ENCODE data around the gene EMC1.
"Not testable (repeated sequence)": the region's sequence is repeated elsewhere in the genome, so short reads cannot be mapped to it uniquely, and the experiment has no call there.

The EMC1 gene

GRCh38 chr1:19216585-19216984, 34.7 kb downstream of the EMC1 start:
- not testable (repeated sequence) for DNase-seq (ENCODE audit: low read depth in 2 of 2)

- no peak for DNase-seq (ENCODE audit: low read depth in 2 of 2)
These were observed 37.7 kb downstream of the EMC1 start for GRCh38 chr1:19213580-19213979.

- DNase-seq (ENCODE audit: low read depth in 2 of 2), result no peak
These were observed 39.2 kb downstream of the EMC1 start for GRCh38 chr1:19212167-19212566.

- DNase-seq (ENCODE audit: low read depth in 2 of 2), result no peak
These were observed 40.4 kb downstream of the EMC1 start for GRCh38 chr1:19210772-19211549.

GRCh38 chr1:19209990-19210771, 41.1 kb downstream of the EMC1 start, which contains the start of gene UBR4:
Gene UBR4, minus strand, starts transcription at chr1:19210266. Its CDS starts 18 bp downstream, at chr1:19210248.
- DNase-seq (ENCODE audit: low read depth in 2 of 2), result peak; percentile 96 to 97

- DNase-seq (ENCODE audit: low read depth in 2 of 2), result peak; percentile 64 to 66
These were observed 41.8 kb downstream of the EMC1 start for GRCh38 chr1:19209439-19209989.

GRCh38 chr1:19208710-19209438, 42.5 kb downstream of the EMC1 start:
- no peak for DNase-seq (ENCODE audit: low read depth in 2 of 2)

GRCh38 chr1:19206947-19207346, 44.4 kb downstream of the EMC1 start:
- DNase-seq (ENCODE audit: low read depth in 2 of 2), result no peak

GRCh38 chr1:19205845-19206244, 45.5 kb downstream of the EMC1 start:
- DNase-seq (ENCODE audit: low read depth in 2 of 2), result no peak

GRCh38 chr1:19205403-19205802, 45.9 kb downstream of the EMC1 start:
- DNase-seq (ENCODE audit: low read depth in 2 of 2), result no peak

- no peak for DNase-seq (ENCODE audit: low read depth in 2 of 2)
These were observed 46.7 kb downstream of the EMC1 start for GRCh38 chr1:19204446-19205266.

GRCh38 chr1:19203440-19203839, 47.9 kb downstream of the EMC1 start:
- no peak for DNase-seq (ENCODE audit: low read depth in 2 of 2)

- no peak for DNase-seq (ENCODE audit: low read depth in 2 of 2)
These were observed 48.9 kb downstream of the EMC1 start for GRCh38 chr1:19202396-19202795.

- DNase-seq (ENCODE audit: low read depth in 2 of 2), result no peak
These were observed 51.2 kb downstream of the EMC1 start for GRCh38 chr1:19199969-19200604.

- DNase-seq (ENCODE audit: low read depth in 2 of 2), result no peak
These were observed 51.9 kb downstream of the EMC1 start for GRCh38 chr1:19199329-19199968.

- no peak for DNase-seq (ENCODE audit: low read depth in 2 of 2)
These were observed 52.5 kb downstream of the EMC1 start for GRCh38 chr1:19198820-19199219.

- DNase-seq (ENCODE audit: low read depth in 2 of 2), result no peak
These were observed 53.5 kb downstream of the EMC1 start for GRCh38 chr1:19197845-19198244.

GRCh38 chr1:19196331-19196730, 55.0 kb downstream of the EMC1 start:
- no peak for DNase-seq (ENCODE audit: low read depth in 2 of 2)

- no peak for DNase-seq (ENCODE audit: low read depth in 2 of 2)
These were observed 58.3 kb downstream of the EMC1 start for GRCh38 chr1:19193004-19193403.

- no peak for DNase-seq (ENCODE audit: low read depth in 2 of 2)
These were observed 59.5 kb downstream of the EMC1 start for GRCh38 chr1:19191811-19192210.

Data from stimulated activated CD8-positive, alpha-beta memory T cell treated with anti-CD3 and anti-CD28 coated beads, Interleukin-15, amount 100 ng/mL, for 48 hours (primary cell).